G401.6 (cell line): ENCODE data around the gene SPTLC3.
"Not testable (repeated sequence)": the region's sequence is repeated elsewhere in the genome, so short reads cannot be mapped to it uniquely, and the experiment has no call there.

Source experiments
- FAIRE-seq: peaks from 2 replicates; lab custom pipeline; 2012; peaks lifted over from hg19 to GRCh38; lab: Jason Lieb, UNC

Gene SPTLC3

DNA sequence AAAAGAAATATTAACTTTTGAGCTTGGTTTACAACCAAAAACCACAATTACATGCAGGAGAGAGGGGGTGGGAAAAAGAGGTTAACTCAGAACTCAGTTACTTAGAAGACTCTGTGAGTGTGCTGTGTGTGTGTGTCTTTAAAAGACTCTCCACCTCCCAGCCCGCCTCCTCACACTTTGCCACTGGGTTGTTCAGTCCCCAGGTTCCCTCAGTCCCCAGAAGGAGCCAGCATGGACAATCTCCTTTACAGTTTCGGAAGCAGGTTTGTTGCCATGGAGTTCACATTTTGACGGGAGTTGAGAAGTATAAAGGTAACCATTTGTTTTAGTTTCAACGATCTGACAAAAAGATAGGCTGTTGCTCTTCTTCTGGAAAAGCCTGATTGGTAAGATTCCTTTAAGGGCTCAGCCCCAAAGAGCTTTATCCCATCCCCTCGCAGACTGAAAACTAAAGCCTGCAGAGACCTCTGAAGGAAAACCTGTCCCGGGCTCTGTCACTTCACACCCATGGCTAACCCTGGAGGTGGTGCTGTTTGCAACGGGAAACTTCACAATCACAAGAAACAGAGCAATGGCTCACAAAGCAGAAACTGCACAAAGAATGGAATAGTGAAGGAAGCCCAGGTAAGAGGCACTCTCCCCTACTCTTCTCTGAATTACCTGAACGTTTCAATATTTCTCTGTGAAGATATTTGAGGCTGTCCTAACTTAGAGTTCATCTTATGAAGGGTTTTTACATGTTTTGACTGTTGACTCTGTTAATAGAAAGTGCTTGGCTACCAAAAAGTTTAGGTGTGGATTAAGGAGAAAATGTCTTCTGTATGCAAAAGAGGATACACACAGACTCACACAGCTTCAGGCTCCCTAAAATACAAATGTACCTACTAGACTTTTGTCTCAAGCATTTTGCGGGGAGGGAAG is at the start of gene SPTLC3:
TSS of gene SPTLC3 (plus strand) at position 212 of the 921 bp plus-strand sequence. CDS start at position 508, 296 bp downstream.
- no peak for FAIRE-seq

DNA sequence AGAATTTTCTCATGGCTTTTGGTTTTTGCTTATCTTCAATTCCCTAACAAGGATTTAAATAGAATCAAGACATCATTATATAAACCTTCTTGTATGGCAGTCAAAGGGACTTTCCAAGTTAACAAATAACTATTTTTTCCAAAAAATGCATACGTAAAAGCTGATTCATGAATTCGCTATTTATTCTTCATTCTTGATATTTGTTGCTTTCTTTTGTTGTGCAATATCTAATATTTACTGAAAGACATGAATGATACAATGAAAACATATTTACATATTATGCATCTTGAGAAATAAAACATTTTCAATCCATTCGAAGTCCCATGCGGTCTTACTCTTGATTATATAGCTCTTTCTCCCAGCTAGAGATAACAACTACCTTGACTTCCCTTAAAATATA is 47.0 kb upstream of the SPTLC3 start:
- no peak for FAIRE-seq

DNA sequence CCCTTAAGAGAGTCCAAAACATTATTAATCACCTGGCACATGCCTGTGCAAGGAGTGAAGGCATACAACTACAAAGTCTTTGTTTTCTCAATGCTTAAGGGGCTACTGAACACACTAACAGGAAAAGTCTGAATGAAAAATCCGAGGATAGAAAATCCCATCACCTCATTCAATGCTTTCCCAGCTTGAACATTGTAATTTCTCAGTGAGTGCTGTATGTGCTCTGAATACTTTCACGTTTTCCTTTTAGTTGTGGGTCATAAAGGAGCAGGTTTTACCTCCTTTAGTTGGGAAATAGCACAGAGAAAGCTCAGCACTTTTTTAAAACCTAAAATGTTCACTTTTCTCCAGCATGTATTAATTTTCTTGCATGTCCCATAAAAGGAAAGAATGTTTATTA is 45.9 kb upstream of the SPTLC3 start:
- no peak for FAIRE-seq

DNA sequence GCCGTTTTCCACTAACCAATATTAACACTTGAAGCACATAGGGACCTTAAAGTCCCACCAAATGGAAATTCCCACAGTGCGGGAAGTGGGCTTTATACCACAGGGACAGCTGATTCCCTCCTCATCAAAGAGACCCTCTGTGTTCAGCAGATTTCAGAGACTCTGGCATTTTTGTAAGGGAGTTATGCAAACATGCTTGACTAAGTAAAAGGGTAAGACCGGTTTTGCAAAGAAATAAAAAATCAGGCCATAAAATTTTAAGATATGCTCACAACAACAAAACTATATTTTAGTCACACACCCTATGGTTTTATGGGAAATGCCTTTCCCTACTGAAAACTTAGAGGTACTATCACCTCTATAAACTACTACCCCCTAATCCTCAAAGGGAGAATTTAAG is 45.4 kb upstream of the SPTLC3 start:
- FAIRE-seq = no peak

GRCh38 chr20:12965212-12965869 is 43.4 kb upstream of the SPTLC3 start:
- no peak for FAIRE-seq

- no peak for FAIRE-seq
Observed at GRCh38 chr20:12965870-12966251, 42.9 kb upstream of the SPTLC3 start.

DNA sequence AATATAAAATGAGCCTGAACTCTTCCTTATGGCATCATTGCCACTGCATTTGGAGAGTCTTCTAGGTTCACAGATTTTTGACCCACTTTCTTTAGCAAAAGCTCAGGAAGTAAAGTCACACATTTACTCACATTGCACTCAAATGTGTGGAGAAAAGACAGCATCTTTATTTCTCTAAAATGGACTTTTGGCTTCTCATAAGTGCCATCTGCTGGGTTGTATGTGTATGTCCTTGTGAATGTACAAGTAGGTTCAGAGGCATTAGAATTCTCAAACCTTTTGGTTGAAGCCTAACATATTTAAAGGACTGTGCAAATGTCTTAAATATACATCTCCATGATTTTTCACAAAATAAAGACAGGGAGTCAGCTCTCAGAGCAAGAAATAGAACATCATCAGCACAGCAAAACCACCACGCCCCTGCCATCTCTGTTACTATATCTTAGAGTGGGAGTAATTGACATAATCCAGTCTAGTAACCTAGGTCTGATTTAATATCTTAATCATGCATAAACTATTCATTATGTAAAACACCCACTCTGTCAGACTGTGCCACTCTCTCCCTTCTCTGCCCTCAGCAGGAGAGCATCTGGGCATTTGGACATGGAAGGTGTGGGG is 42.2 kb upstream of the SPTLC3 start:
- FAIRE-seq = no peak

DNA sequence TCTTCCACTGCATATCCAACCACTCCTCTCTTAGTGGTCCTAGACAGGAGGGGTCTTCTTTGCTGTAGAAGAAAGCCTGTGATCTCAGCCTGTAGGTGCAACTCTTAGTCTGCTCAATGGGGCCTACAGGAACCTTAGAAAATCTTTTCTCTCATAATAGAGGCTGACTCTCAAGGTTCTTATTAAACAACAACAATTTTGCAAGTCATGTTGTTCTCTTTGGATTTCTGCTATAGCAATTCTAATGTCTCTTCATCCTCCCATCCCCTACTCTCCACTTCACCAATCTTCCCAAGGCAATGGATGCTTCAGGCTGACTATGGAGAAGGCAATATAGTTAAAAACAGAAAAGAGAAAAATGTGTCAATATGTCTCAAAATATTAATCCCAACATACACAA is 40.8 kb upstream of the SPTLC3 start:
- no peak for FAIRE-seq

- no peak for FAIRE-seq
Observed at GRCh38 chr20:12968472-12968871, 40.3 kb upstream of the SPTLC3 start.

GRCh38 chr20:12969071-12969669 is 39.6 kb upstream of the SPTLC3 start:
- no peak for FAIRE-seq

GRCh38 chr20:12970372-12970821 is 38.4 kb upstream of the SPTLC3 start:
- FAIRE-seq = no peak

DNA sequence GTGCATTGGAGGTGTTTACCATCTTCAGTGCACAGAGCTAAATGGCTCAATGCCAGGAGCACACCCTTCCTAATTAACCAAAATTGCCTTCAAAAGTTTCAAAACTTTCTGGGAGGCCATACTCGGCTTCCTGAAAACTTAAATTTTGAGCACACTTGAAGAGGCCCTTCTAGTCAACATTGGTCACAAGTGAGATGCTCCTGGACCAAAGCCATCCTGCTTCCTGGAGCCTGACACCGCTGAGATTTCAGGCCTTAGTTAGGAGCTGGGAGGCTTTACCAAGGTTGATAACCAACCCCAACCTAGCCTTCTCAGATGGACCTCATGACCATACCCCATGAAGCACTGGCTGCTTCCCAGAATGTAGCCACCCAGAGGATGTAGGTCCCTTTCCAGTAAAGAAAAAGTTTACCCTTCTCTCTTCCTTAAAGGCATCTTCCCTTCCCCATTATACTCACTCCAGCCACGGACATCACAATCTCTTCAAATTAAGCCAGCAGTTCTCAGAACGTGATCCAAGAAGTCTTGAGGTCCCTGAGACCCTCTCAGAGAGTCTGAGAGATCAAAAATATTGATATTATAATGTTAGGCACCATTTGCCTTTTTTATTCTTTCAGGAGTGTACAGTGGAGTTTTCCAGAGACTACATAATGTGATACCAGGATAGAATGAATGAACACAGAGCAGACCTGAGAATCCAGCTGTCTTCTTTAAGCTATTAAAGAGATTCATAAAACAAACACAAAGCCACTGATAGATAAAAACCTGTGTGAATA is 32.8 kb upstream of the SPTLC3 start:
- FAIRE-seq = no peak

DNA sequence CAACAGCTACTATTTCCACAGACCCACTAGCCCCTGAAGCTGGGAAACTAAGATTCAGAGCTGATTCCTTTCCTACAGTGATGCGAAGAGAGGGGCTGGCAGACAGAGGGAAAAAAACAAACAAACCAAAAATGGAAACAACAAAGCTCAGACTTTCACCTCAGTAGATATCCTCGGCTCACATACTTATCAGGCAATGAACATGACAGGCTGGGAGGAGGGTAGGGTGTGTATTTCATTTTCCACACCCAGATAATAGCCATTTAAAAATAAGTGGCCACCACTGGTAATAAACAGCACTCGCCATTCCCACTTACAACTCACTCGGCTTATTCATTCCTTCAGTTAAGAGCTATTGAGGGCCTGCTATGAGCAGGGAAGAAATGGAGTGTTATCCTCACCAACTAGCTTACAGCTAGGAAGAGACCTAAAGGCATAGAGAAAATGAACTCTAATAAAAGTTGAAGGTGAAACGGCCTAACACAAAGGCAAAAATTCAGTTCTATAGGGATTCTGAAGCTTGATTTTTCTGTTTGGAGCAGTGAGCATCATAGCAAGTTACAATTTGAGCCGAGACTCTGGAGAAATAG is 32.0 kb upstream of the SPTLC3 start:
- no peak for FAIRE-seq

DNA sequence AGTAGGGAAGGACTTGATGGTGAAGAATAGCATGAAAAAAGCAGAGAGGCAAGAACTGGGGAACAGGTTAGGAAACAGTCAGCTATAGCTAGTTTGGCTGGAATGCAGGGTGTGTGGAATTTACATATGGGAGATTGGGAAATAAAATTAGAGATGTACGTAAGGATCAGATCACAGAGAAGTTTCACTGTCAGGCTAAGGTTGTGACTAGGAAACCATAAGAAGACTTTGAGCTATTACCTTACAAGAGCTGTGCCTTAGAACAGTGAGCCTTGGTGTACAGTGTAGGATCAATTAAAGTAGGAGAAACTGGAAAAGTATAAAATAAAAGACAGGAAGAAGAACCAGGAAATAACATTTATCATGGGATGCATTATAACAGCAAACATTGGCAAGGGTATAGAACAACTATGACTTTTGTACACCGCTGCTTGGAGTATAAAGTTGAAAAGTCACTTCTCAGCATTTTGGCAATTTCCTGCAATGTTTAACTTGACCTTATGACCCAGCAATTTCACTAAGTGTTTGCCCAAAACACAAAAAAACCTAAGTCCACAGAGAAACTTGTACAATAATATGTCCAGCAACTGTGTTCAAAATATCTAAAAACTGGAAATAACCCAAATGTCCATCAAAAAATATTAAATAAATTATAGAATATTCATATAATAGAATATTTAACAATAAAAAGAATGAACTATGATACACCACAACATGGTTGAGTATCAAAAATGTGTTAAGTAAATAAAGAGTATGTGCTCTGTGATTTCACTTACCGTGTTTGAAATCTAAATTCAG is 31.2 kb upstream of the SPTLC3 start:
- no peak for FAIRE-seq

- no peak for FAIRE-seq
Observed at GRCh38 chr20:12978126-12978394, 30.7 kb upstream of the SPTLC3 start.

DNA sequence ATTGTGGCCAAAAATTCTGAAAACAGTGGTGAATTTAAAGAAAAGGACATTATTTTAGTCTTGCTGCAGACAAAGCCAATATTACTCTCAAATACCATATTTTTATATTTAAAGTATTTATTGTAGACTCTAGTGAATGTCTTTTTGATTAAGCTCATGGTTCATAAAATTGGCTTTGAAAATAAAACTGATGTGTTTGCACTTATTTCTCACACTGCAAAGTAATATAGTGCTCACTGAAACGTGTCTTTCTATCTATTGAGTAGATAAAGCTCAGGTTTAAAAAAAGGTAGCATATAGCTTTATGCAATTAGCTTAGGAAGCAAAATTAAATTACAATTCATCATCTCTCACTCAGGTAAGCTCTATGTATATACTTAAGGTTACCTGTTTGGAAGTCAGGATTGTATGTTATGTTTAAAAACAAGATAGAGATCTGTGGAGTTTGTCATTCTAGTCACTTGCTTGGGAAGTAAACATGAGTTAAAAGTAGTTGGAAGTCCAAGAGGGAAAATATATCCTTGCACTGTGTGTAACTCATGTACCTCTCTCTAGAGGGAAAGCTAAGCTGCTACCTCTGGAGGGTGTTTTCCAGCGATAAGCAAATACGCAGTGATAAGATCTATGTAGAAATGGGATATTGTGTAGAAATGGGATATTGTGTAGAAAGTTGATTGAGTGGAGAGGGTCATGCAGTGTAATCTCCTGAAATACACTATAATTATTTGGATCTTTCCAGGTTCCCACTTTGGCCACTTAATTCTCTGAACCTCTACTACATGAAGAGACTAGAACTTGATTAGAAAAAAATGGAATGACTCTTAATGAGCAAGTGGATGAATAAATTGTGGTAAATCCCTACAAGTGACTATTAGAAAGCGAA is 29.9 kb upstream of the SPTLC3 start:
- no peak for FAIRE-seq

DNA sequence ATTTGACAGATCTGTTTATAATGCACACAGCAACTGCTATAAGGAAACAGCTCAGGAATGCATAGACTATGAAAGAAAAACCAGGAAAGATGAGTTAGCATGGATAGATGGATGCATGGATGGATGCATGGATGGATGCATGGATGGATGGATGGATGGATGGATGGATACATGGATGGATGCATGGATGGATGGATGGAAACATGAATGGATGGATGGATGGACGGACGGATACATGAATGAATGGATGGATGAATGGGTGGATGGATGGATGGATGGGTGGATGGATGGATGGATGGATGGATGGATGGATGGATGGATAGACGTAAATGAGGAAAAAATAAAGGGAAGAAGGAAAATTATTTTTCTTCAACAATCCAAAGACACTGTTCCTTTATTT is 29.1 kb upstream of the SPTLC3 start:
- not testable (repeated sequence) for FAIRE-seq

DNA sequence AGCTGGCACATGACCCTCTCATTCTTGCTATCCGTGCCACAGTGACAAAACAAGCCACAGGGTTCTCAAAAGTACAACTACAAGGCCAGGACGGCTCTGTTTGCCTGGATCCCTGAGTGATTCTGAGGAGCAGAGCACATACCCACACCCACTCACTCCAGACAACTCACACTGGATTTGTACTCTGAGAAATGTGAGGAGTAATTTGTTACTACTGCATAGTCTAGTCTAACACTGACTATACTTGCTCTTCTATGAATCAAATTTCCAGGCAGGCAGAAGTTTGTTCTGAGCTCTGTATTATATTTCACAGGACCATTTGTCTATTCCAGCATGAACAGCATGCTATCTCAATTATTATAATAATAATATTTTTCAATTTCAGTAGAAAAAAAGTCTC is 26.7 kb upstream of the SPTLC3 start:
- FAIRE-seq = no peak

DNA sequence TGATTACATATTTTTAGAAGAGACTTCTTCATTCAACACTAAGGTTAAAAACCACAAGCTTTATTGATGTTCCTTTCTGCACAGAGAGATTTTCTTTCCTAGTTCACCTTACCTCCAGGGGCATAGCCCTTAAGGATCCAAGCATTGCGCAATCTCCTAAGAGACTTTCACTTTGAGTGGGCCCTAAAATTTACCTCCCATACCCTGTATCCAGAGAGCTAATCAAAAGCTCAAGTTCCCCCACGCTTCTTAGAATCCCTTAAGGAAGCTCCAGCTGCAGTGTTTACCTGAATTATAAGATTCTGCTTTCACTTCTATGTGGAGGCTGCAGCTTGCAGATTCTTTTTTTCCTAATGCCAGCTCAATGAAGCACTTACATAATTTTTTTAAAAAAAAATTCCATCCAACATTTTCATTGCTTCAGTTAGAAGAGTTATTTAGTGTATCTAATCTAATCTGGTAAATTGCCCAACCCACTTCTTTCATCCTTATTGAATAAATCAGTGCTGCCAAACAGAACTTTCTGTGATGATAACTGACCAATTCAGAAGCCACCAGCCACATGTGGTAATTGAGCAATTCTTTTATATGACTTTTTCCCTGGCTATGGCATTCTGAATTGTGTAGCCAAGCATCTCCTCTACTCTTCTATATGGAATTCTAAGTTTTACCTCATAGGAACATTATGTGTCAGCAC is 24.6 kb upstream of the SPTLC3 start:
- FAIRE-seq = no peak
